H1 (cell line): ENCODE measurements around the gene IKZF1. TPM values are rescaled to one million over a fixed set of nuclear protein-coding genes. Genes with fewer than 3 reads are reported as not detected.

Experiments
- CHD1 ChIP-seq: IDR thresholded peaks from 2 replicates; pipeline ENCODE4 v1.6.1; 2012; ENCODE audit warnings: low read depth, low read length, improper control_type of control experiment
- CTCF ChIP-seq, 3 experiments: IDR thresholded peaks; 1 replicate in 2 of 3; 2 replicates in 1 of 3; pipeline versions ENCODE4 v1.5.1 to v1.6.1; 2011; ENCODE audit warnings: low read length in 3 of 3, mild to moderate bottlenecking in 3 of 3, inconsistent platforms in 2 of 3, low read depth in 1 of 3, moderate library complexity in 1 of 3; ENCODE audit not compliant: insufficient read depth in 1 of 3; ENCODE audit errors: control extremely low read depth in 1 of 3
- GABPA ChIP-seq: IDR thresholded peaks from 2 replicates; pipeline ENCODE4 v1.6.1; 2011; ENCODE audit warnings: mild to moderate bottlenecking, low read length, moderate library complexity, borderline replicate concordance; ENCODE audit not compliant: insufficient read depth
- KDM1A ChIP-seq: fragments of 200-600, 300-600 bp; sonication (generic); IDR thresholded peaks from 2 replicates; pipeline ENCODE4 v1.7.1; 2016; ENCODE audit warnings: mild to moderate bottlenecking, low read length, borderline replicate concordance
- KDM4A ChIP-seq: IDR thresholded peaks from one replicate; pipeline ENCODE4 v1.7.1; 2012; ENCODE audit warnings: low read depth, mild to moderate bottlenecking, moderate library complexity, low read length, inconsistent platforms; ENCODE audit not compliant: severe bottlenecking
- SIRT6 ChIP-seq: IDR thresholded peaks from one replicate; pipeline ENCODE4 v1.7.1; 2012; ENCODE audit warnings: low read length, inconsistent platforms
- YY1 ChIP-seq: IDR thresholded peaks from 2 replicates; pipeline ENCODE4 v1.6.1; 2011; ENCODE audit warnings: low read depth, mild to moderate bottlenecking, low read length
- polyA plus RNA-seq, 7 experiments: library from polyadenylated mRNA; depleted of rRNA in 3 of 7; stranded (reverse) in 5 of 7; unstranded in 2 of 7; fragments of >200 nt in 5 of 7; fragments of 200-250 nt in 2 of 7; gene quantifications; 1 replicate in 5 of 7; 2 replicates in 1 of 7; 4 replicates in 1 of 7; pipeline versions ENCODE4 v1.2.1 to v1.2.3, GENCODE V29; 2011 to 2013; ENCODE audit warnings: missing spikeins in 2 of 7, mixed read lengths in 2 of 7
- total RNA-seq: library from RNA; stranded (reverse); fragmentation: NEBNext Ultra II Directional; extraction: Animal tissue kit (Norgen Biotek cat#: 25700); gene quantifications from 2 replicates; pipeline ENCODE4 v1.2.1, GENCODE V29; 2021
- TF ChIP-seq, protein P1 (sequence below): IDR thresholded peaks from 2 replicates; pipeline ENCODE4 v1.6.1; 2012; ENCODE audit warnings: inconsistent platforms

The IKZF1 gene
- total and polyA plus RNA-seq, 2 of the 8 experiments (the other 6 are each of a cell fraction or from before 2014, with no cell fraction given): 0.74 to 1.5 TPM

DNA sequence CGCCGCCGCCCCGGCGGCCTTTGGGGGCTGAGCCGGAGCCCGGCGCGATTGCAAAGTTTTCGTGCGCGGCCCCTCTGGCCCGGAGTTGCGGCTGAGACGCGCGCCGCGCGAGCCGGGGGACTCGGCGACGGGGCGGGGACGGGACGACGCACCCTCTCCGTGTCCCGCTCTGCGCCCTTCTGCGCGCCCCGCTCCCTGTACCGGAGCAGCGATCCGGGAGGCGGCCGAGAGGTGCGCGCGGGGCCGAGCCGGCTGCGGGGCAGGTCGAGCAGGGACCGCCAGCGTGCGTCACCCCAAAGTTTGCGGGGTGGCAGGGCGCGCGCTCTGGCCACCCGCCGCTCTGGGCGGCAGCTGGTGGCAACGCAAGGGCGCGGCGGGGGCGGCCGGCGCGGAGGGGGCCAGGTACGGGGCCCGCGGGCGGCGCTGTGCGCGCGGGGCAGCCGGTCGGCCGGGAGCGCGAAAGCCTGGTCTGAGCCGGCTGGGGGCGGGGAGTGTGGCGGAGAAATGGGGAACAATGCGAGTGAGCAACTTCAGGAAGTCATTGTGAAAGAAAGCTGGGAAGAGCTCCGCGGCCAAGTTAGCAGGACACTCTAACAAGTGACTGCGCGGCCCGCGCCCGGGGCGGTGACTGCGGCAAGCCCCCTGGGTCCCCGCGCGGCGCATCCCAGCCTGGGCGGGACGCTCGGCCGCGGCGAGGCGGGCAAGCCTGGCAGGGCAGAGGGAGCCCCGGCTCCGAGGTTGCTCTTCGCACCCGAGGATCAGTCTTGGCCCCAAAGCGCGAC is at the start of gene IKZF1 (continued):
- TF ChIP-seq CTCF (IDR thresholded peaks at IDR 0.05; ENCODE audit: control extremely low read depth in 1 of 3, insufficient read depth in 1 of 3, low read depth in 1 of 3, low read length in 3 of 3): no peak
- no peak for TF ChIP-seq YY1
- TF ChIP-seq, protein P1, sequence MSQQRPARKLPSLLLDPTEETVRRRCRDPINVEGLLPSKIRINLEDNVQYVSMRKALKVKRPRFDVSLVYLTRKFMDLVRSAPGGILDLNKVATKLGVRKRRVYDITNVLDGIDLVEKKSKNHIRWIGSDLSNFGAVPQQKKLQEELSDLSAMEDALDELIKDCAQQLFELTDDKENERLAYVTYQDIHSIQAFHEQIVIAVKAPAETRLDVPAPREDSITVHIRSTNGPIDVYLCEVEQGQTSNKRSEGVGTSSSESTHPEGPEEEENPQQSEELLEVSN: no peak; the same call in 1 of the 2 replicates
- peak; percentile 67 for TF ChIP-seq KDM4A
- TF ChIP-seq GABPA: no peak
- no peak for TF ChIP-seq SIRT6
- TF ChIP-seq KDM1A: no peak
- TF ChIP-seq CHD1: no peak
